Aorta (tissue), 5 donors: ENCODE measurements around the gene RPA1. TPM values are rescaled to one million over a fixed set of nuclear protein-coding genes. Genes with fewer than 3 reads are reported as not detected.

Experiments used
- ATAC-seq: fragments of 200-7000 bp; cut with Tn5 transposase; one replicate; pipeline ENCODE4 v1.9.1; 2022; ENCODE audit warnings: moderate library complexity; ENCODE audit not compliant: low FRiP score
- DNase-seq, 2 donors: peaks; one replicate each; pipeline ENCODE4 v3.0.0-alpha.2; 2020
- H3K27ac ChIP-seq, 2 donors: one replicate each; pipeline ENCODE4 v1.5.1; 2013; ENCODE audit warnings: low read length in 2 of 2, mild to moderate bottlenecking in 2 of 2, moderate library complexity in 2 of 2, control low read depth in 1 of 2, inconsistent platforms in 1 of 2, low read depth in 1 of 2
- H3K27me3 ChIP-seq, 2 donors: one replicate each; pipeline ENCODE4 v1.6.1; 2013; ENCODE audit warnings: control low read depth in 1 of 2, low read length in 1 of 2, mild to moderate bottlenecking in 1 of 2, moderate library complexity in 1 of 2; ENCODE audit not compliant: insufficient read depth in 2 of 2, control insufficient read depth in 1 of 2
- H3K36me3 ChIP-seq, 2 donors: one replicate each; pipeline ENCODE4 v1.6.1; 2013; ENCODE audit warnings: control low read depth in 1 of 2, low read length in 1 of 2, mild to moderate bottlenecking in 1 of 2; ENCODE audit not compliant: insufficient read depth in 2 of 2, control insufficient read depth in 1 of 2
- H3K4me1 ChIP-seq, 2 donors: one replicate each; pipeline ENCODE4 v1.6.1; 2013; ENCODE audit warnings: low read length in 2 of 2, control low read depth in 1 of 2, mild to moderate bottlenecking in 1 of 2, moderate library complexity in 1 of 2; ENCODE audit not compliant: insufficient read depth in 2 of 2, control insufficient read depth in 1 of 2
- H3K4me3 ChIP-seq, 2 donors: one replicate each; pipeline ENCODE4 v1.5.1; 2013; ENCODE audit warnings: low read length in 2 of 2, control low read depth in 1 of 2, mild to moderate bottlenecking in 1 of 2
- H3K9me3 ChIP-seq: one replicate; pipeline ENCODE4 v1.6.1; 2013; ENCODE audit warnings: mild to moderate bottlenecking, low read length; ENCODE audit not compliant: control insufficient read depth
- WGBS, 2 donors: extraction: QIAGEN DNeasy Blood & Tissue Kit; methylation state at CpG; one replicate each; pipeline ENCODE4 v1.1.7; 2013; 5-methylcytosine and 5-hydroxymethylcytosine counted together
- intact Hi-C, 2 donors: fragments of 100-400 bp; cut with DNase I; formaldehyde crosslinking; loops; one replicate each; pipeline versions ENCODE4 v1.14.2 to v1.15.0; 2022
- polyA plus RNA-seq, 2 donors: library from polyadenylated mRNA; stranded (reverse); fragments of 200-250 nt; gene quantifications; one replicate each; pipeline ENCODE4 v1.2.3, GENCODE V29; 2013
- total RNA-seq, 2 donors: library from RNA; stranded (reverse); fragmentation: NEBNext Ultra II Directional; extraction: Animal tissue kit (Norgen Biotek cat#: 25700); gene quantifications; one replicate each; pipeline ENCODE4 v1.2.1, GENCODE V29; 2021
- donor health status: healthy with polysubstance abuse.
- donor health status: Bipolar disorder and iron deficiency.
- donor health status: DM: no; HTN: no; CAD: no.
- donor health status: DM: no; HTN: no; CAD: no.
- donor health status: DM: yes; HTN: yes; CAD: no.

Gene RPA1
- total and polyA plus RNA-seq, 4 donors: 17.2 to 75.0 (median 44.4) TPM

- DNase-seq: no peak
- intact Hi-C loops: no loop called here
- no peaks in the 10 kb centered on the region for H3K36me3 ChIP-seq
- no peaks in the 10 kb centered on the region for H3K9me3 ChIP-seq
- no peak overlapping the region for H3K4me3 ChIP-seq
- H3K4me1 ChIP-seq: no peaks in the 10 kb centered on the region
- ATAC-seq: no peak
- H3K27ac ChIP-seq: no peak overlapping the region
- H3K27me3 ChIP-seq: no peaks in the 10 kb centered on the region
- WGBS, 2 donors: 15 to 21% methylated on average over 27 of the region's 27 CpGs
Measured at GRCh38 chr17:1931844-1932579, 102.2 kb downstream of the RPA1 start.

DNA sequence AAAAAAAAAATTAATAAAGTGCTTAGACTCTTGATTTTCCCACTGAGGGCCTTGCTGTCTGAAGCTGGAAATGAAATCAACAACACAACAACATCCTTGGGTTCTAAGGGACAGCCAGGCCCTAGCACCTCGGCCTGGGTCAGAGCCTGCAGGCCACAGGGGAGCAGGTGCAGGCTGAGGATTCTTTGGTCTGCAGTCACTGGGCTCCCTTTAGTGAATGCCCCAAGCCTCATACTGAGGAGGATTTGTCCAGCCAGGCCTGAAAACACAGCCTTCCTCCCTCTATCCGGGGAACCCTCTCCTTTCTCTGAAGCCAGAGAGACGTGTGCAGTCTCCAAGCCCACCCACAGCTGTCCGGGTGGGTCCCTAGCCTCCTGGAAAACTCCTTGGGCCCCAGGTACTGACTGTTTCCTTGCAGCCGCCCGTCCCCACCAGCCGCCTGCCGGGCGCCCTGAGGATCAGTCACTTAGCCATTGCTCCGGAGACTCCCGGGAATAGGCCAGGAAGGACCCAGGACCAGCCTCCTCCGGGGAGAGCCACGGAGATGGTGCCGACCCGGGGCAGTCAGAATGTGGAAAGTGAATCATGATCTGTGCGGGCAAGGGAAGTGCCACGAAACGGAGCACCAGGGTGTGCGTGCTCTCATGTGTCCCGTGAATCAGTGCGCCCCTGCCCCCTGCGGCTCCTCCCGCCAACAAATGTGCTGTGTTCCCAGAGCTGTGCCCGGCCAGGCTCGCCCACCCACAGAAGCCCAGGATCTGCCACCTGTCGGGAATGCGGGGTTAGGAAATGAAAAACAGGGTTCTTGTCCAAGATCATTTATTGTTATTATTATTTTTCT, 104.3 kb downstream of the RPA1 start:
- 91 to 92% methylated on average over 27 of the region's 27 CpGs for WGBS, 2 donors
- Histone ChIP-seq H3K4me3 (no peak overlapping the region), H3K36me3 (no peaks in the 10 kb centered on the region), H3K27ac (no peak overlapping the region), H3K27me3 (no peaks in the 10 kb centered on the region), H3K4me1 (no peaks in the 10 kb centered on the region), H3K9me3 (no peaks in the 10 kb centered on the region)
- ATAC-seq: no peak
- intact Hi-C loops: no loop called here
- no peak for DNase-seq

GRCh38 chr17:1934901-1935300, 105.1 kb downstream of the RPA1 start:
- no peak overlapping the region for H3K27ac ChIP-seq
- intact Hi-C loops: no loop called here
- H3K27me3 ChIP-seq: no peaks in the 10 kb centered on the region
- no peak for DNase-seq
- no peak overlapping the region for H3K4me3 ChIP-seq
- no peaks in the 10 kb centered on the region for H3K9me3 ChIP-seq
- ATAC-seq: no peak
- WGBS, 2 donors: 89 to 94% methylated on average over 17 of the region's 17 CpGs
- no peaks in the 10 kb centered on the region for H3K4me1 ChIP-seq
- H3K36me3 ChIP-seq: no peaks in the 10 kb centered on the region

GRCh38 chr17:1936766-1937165, 107.0 kb downstream of the RPA1 start:
- Histone ChIP-seq H3K9me3 (no peaks in the 10 kb centered on the region), H3K4me1 (no peaks in the 10 kb centered on the region), H3K27me3 (no peaks in the 10 kb centered on the region), H3K27ac (no peak overlapping the region), H3K36me3 (no peaks in the 10 kb centered on the region), H3K4me3 (no peak overlapping the region)
- intact Hi-C loops: no loop called here
- WGBS, 2 donors: 94 to 96% methylated on average over 26 to 28 of the region's 28 CpGs
- no peak for DNase-seq
- no peak for ATAC-seq

GRCh38 chr17:1937461-1937860, 107.7 kb downstream of the RPA1 start:
- intact Hi-C loops: no loop called here
- no peaks in the 10 kb centered on the region for H3K4me1 ChIP-seq
- DNase-seq (no peak), ATAC-seq (no peak)
- H3K9me3 ChIP-seq: no peaks in the 10 kb centered on the region
- no peak overlapping the region for H3K27ac ChIP-seq
- WGBS, 2 donors: 97 to 98% methylated on average over 24 to 25 of the region's 25 CpGs
- no peaks in the 10 kb centered on the region for H3K36me3 ChIP-seq
- H3K27me3 ChIP-seq: no peaks in the 10 kb centered on the region
- H3K4me3 ChIP-seq: no peak overlapping the region

DNA sequence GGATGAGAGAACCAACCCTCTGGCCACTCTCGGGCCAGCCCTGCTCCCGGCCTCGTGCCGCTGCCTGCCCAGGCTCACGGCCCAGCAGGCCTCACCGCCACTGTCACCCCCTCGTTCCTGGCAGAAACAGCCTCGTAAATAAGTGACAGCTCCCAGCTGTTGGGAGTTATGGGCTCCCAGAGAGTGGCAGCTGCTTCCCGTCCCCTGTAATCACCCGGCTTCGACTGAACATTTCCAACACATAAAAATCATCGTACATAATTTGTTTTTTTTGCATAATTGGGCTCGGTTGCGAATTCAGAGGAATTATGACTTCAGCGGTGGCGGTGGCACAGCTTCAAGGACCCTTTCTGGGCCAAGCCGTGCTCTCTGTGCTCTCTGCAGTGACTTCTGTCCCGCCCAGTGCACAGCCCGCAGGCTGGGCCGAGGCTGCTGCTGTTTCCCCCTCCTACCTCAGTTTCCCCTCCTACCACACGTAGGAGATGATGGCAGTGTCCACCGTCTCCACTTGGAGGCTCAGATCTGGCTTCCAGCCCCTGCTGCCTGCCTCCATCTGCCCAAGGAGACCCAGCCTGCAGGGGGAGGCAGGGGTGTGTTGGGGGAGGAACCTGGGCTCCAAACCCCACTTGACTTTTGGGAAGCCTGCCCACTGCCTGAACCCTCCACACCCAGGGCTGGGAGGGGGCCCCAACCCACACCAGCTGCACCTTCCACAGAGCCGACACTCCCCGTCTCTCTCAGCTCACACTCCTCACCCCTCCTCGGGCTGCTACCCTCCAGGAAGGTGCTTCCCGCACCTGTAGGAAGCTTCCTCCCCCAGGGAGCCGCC, 110.4 kb downstream of the RPA1 start:
- Histone ChIP-seq H3K4me3 (no peak overlapping the region), H3K27me3 (no peaks in the 10 kb centered on the region), H3K9me3 (no peaks in the 10 kb centered on the region), H3K36me3 (no peaks in the 10 kb centered on the region), H3K27ac (no peak overlapping the region), H3K4me1 (no peaks in the 10 kb centered on the region)
- intact Hi-C loops: no loop called here
- no peak for DNase-seq
- ATAC-seq: peak; percentile 6
- WGBS, 2 donors: 78 to 81% methylated on average over 27 of the region's 27 CpGs

GRCh38 chr17:1940810-1941185, 111.0 kb downstream of the RPA1 start:
- intact Hi-C loops: no loop called here
- Histone ChIP-seq H3K36me3 (no peaks in the 10 kb centered on the region), H3K4me1 (no peaks in the 10 kb centered on the region), H3K9me3 (no peaks in the 10 kb centered on the region), H3K27me3 (no peaks in the 10 kb centered on the region), H3K27ac (no peak overlapping the region), H3K4me3 (no peak overlapping the region)
- ATAC-seq: no peak
- no peak for DNase-seq
- 93 to 94% methylated on average over 10 of the region's 10 CpGs for WGBS, 2 donors

- no peaks in the 10 kb centered on the region for H3K9me3 ChIP-seq
- no peak overlapping the region for H3K27ac ChIP-seq
- no peaks in the 10 kb centered on the region for H3K27me3 ChIP-seq
- H3K4me1 ChIP-seq: no peaks in the 10 kb centered on the region
- intact Hi-C loops: no loop called here
- no peak overlapping the region for H3K4me3 ChIP-seq
- WGBS, 2 donors: 76% methylated on average over 19 to 23 of the region's 23 CpGs
- no peaks in the 10 kb centered on the region for H3K36me3 ChIP-seq
- ATAC-seq (no peak), DNase-seq (no peak)
Measured at GRCh38 chr17:1941272-1942065, 111.7 kb downstream of the RPA1 start.
